Panc1 (cell line): ENCODE data around the gene HTR1E. TPM values are rescaled to one million over a fixed set of nuclear protein-coding genes. Genes with fewer than 3 reads are reported as not detected.

Experiments
- ATAC-seq: fragments of 200-7000 bp; cut with Tn5 transposase; 2 replicates; pipeline ENCODE4 v1.9.1; 2020; ENCODE audit warnings: mild to moderate bottlenecking, moderate library complexity
- BruUV-seq: library from RNA; stranded (reverse); fragments of 400-500 nt; replicated peaks from 2 replicates; lab custom pipeline; 2021; lab: Mats Ljungman, UMichigan
- CTCF ChIA-PET: fragments of 300-600 bp; sonication (Branson Sonifier 250); formaldehyde crosslinking; loops from one replicate; lab custom pipeline; 2022; ENCODE audit warnings: antibody characterized with exemption; lab: Charles Lee
- POLR2A ChIA-PET: fragments of 300-600 bp; sonication (Branson Sonifier 250); formaldehyde crosslinking; loops from one replicate; lab custom pipeline; 2022; ENCODE audit warnings: antibody characterized with exemption; lab: Charles Lee
- DNase-seq: peaks from one replicate; pipeline ENCODE4 v3.0.0-alpha.2; 2010; ENCODE audit warnings: low read depth, low spot score
- H3K27ac ChIP-seq: 2 replicates; pipeline ENCODE4 v1.5.1; 2011; ENCODE audit warnings: mild to moderate bottlenecking, low read length, inconsistent platforms
- H3K27me3 ChIP-seq: fragments of 200-500 bp; sonication (Bioruptor generic); 2 replicates; pipeline ENCODE4 v1.6.0; 2014; ENCODE audit warnings: low read length, inconsistent platforms; ENCODE audit not compliant: control insufficient read depth, insufficient read depth
- H3K36me3 ChIP-seq: fragments of 200-500 bp; sonication (Bioruptor generic); 2 replicates; pipeline ENCODE4 v1.5.1; 2014; ENCODE audit warnings: inconsistent platforms, mild to moderate bottlenecking, low read length, moderate library complexity; ENCODE audit not compliant: control insufficient read depth, insufficient read depth
- H3K4me1 ChIP-seq: 2 replicates; pipeline ENCODE4 v1.5.1; 2011; ENCODE audit warnings: inconsistent platforms, mild to moderate bottlenecking, low read length, moderate library complexity; ENCODE audit not compliant: control insufficient read depth, insufficient read depth
- H3K4me3 ChIP-seq, 2 experiments: 2 replicates each; pipeline ENCODE4 v1.5.1; 2011 to 2012; ENCODE audit warnings: low read depth in 2 of 2, low read length in 2 of 2, mild to moderate bottlenecking in 2 of 2, inconsistent platforms in 1 of 2, moderate library complexity in 1 of 2
- H3K9me3 ChIP-seq: fragments of 200-500 bp; sonication (Bioruptor generic); 2 replicates; pipeline ENCODE4 v1.5.1; 2014; ENCODE audit warnings: low read depth, mild to moderate bottlenecking, inconsistent platforms, low read length, moderate library complexity; ENCODE audit not compliant: control insufficient read depth, insufficient read depth
- CTCF ChIP-seq: fragments of 450-650 bp; IDR thresholded peaks from 2 replicates; pipeline ENCODE4 v1.5.1; 2017; ENCODE audit warnings: mild to moderate bottlenecking
- POLR2AphosphoS5 ChIP-seq: IDR thresholded peaks from 2 replicates; pipeline ENCODE4 v1.6.1; 2012; ENCODE audit warnings: mild to moderate bottlenecking, low read depth, low read length, moderate library complexity
- REST ChIP-seq, 2 experiments: IDR thresholded peaks; 2 replicates each; pipeline ENCODE4 v1.6.1; 2011 to 2012; ENCODE audit warnings: low read depth in 2 of 2, control low read depth in 1 of 2, low read length in 1 of 2, mild to moderate bottlenecking in 1 of 2, moderate library complexity in 1 of 2; ENCODE audit not compliant: insufficient read depth in 1 of 2
- SIN3A ChIP-seq: IDR thresholded peaks from 2 replicates; pipeline ENCODE4 v1.6.1; 2012; ENCODE audit warnings: low read depth, mild to moderate bottlenecking, low read length, moderate library complexity, borderline replicate concordance; ENCODE audit not compliant: insufficient read depth
- TCF7L2 ChIP-seq: IDR thresholded peaks from 2 replicates; pipeline ENCODE4 v1.6.1; 2011; ENCODE audit warnings: mild to moderate bottlenecking, low read depth, low read length, inconsistent platforms
- in situ Hi-C: cut with HindIII; loops from 2 replicates; pipeline ENCODE4 v1.10.0; 2016; ENCODE audit warnings: low sequenced_read_pairs, low pct_unique_long_range_greater_than_20kb
- intact Hi-C: fragments of 100-400 bp; cut with micrococcal nuclease; formaldehyde crosslinking; loops from one replicate; pipeline ENCODE4 v1.10.0; 2022; ENCODE audit not compliant: unreplicated experiment
- total RNA-seq: library from RNA; stranded (reverse); gene quantifications from one replicate; pipeline ENCODE4 v1.2.1, GENCODE V29; 2021; ENCODE audit not compliant: unreplicated experiment

Gene HTR1E
- total RNA-seq, 1 experiment from 2014 or later: not detected

- ChIA-PET POLR2A (no interaction called here), CTCF (no interaction called here)
- Histone ChIP-seq H3K9me3 (no peaks in the 10 kb centered on the region), H3K4me3 (no peak overlapping the region), H3K4me1 (no peaks in the 10 kb centered on the region), H3K27ac (no peak overlapping the region), H3K36me3 (no peaks in the 10 kb centered on the region), H3K27me3 (peaks cover 4% of the 10 kb centered on the region)
- no TSS peak for BruUV-seq
- DNase-seq (no peak), ATAC-seq (no peak)
- intact Hi-C loops (no loop called here), in situ Hi-C loops (no loop called here)
- TF ChIP-seq REST (IDR thresholded peaks at IDR 0.05; ENCODE audit: insufficient read depth in 1 of 2, low read depth in 2 of 2, low read length in 1 of 2) (no peak), CTCF (no peak), SIN3A (no peak), TCF7L2 (no peak), POLR2AphosphoS5 (no peak)
Measured at GRCh38 chr6:87016772-87017171, 79.4 kb downstream of the HTR1E start.

- CTCF ChIA-PET: no interaction called here
- no peaks in the 10 kb centered on the region for H3K4me1 ChIP-seq
- TF ChIP-seq POLR2AphosphoS5: no peak
- no peak for TF ChIP-seq TCF7L2
- TF ChIP-seq SIN3A: no peak
- TF ChIP-seq CTCF: no peak
- TF ChIP-seq REST (IDR thresholded peaks at IDR 0.05; ENCODE audit: insufficient read depth in 1 of 2, low read depth in 2 of 2, low read length in 1 of 2): no peak
- in situ Hi-C loops: no loop called here
- BruUV-seq: no TSS peak
- ATAC-seq (no peak), DNase-seq (no peak)
- H3K9me3 ChIP-seq: no peaks in the 10 kb centered on the region
- no peaks in the 10 kb centered on the region for H3K36me3 ChIP-seq
- intact Hi-C loops: loop anchor here (5.0 to 10.0 kb wide), 2 partner anchors 170 to 1102 kb away; no protein-coding TSS in a partner anchor
- POLR2A ChIA-PET: no interaction called here
- H3K4me3 ChIP-seq: no peak overlapping the region
- peaks cover 3% of the 10 kb centered on the region for H3K27me3 ChIP-seq
- H3K27ac ChIP-seq: no peak overlapping the region
Measured at GRCh38 chr6:87027021-87027420, 89.7 kb downstream of the HTR1E start.
